ENCODE measurements around the gene DGKH.

DNA sequence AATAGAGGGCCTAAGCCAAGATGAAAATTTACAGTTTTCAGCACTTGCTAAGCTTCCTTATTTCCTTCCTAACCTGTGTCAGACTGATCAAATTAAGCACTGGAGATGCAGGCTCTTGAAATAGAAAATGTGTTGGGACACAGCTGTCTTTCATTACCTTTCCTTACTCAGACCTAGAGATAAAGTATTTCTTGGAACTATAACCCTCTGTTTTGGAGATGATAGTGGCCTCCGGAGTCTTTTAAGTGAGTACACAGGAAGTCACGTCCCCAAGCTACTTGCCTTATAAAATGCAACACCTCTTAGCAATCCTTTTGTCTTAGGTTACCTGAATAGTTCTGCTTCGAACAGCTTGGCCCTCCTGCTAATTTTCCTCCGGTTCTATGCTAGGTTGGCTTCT is 211.1 kb downstream of the DGKH start:
- TF ChIP-seq, protein P1, sequence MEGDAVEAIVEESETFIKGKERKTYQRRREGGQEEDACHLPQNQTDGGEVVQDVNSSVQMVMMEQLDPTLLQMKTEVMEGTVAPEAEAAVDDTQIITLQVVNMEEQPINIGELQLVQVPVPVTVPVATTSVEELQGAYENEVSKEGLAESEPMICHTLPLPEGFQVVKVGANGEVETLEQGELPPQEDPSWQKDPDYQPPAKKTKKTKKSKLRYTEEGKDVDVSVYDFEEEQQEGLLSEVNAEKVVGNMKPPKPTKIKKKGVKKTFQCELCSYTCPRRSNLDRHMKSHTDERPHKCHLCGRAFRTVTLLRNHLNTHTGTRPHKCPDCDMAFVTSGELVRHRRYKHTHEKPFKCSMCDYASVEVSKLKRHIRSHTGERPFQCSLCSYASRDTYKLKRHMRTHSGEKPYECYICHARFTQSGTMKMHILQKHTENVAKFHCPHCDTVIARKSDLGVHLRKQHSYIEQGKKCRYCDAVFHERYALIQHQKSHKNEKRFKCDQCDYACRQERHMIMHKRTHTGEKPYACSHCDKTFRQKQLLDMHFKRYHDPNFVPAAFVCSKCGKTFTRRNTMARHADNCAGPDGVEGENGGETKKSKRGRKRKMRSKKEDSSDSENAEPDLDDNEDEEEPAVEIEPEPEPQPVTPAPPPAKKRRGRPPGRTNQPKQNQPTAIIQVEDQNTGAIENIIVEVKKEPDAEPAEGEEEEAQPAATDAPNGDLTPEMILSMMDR (conservative IDR thresholded peaks at IDR 0.05) = no peak
- no peak for TF ChIP-seq EZH2 (IDR thresholded peaks at IDR 0.05; ENCODE audit: low read depth)

All from PC-9 (cell line).